NCI-H2196 treated with DMSO at 0.1 percent for 48 hours (cell line): ENCODE data around the gene LAMC3.

Experiments
- DNase-seq: peaks from one replicate; lab custom pipeline; 2025; ENCODE audit not compliant: unreplicated experiment; lab: John Stamatoyannopoulos, UW

LAMC3 gene

GRCh38 chr9:131043087-131043486, 34.1 kb downstream of the LAMC3 start:
- DNase-seq: no peak

- no peak for DNase-seq
These were observed 34.7 kb downstream of the LAMC3 start for GRCh38 chr9:131043646-131044045.

GRCh38 chr9:131045300-131046092, 36.5 kb downstream of the LAMC3 start:
- no peak for DNase-seq

GRCh38 chr9:131046093-131046380, 37.1 kb downstream of the LAMC3 start:
- DNase-seq: no peak

GRCh38 chr9:131046581-131047202, 37.7 kb downstream of the LAMC3 start:
- DNase-seq: peak; percentile 2

- no peak for DNase-seq
These were observed 39.4 kb downstream of the LAMC3 start for GRCh38 chr9:131048332-131048731.

- no peak for DNase-seq
These were observed 39.8 kb downstream of the LAMC3 start for GRCh38 chr9:131048820-131049219.

- DNase-seq: no peak
These were observed 41.1 kb downstream of the LAMC3 start for GRCh38 chr9:131049829-131050715.

- DNase-seq: no peak
These were observed 41.9 kb downstream of the LAMC3 start for GRCh38 chr9:131050831-131051230.

- no peak for DNase-seq
These were observed 42.9 kb downstream of the LAMC3 start for GRCh38 chr9:131051592-131052517.

- DNase-seq: no peak
These were observed 44.9 kb downstream of the LAMC3 start for GRCh38 chr9:131053896-131054295.

- DNase-seq: no peak
These were observed 48.0 kb downstream of the LAMC3 start for GRCh38 chr9:131056781-131057506.

GRCh38 chr9:131060900-131061630, 52.1 kb downstream of the LAMC3 start:
- DNase-seq: no peak

- DNase-seq: no peak
These were observed 54.0 kb downstream of the LAMC3 start for GRCh38 chr9:131062969-131063368.

- DNase-seq: no peak
These were observed 56.6 kb downstream of the LAMC3 start for GRCh38 chr9:131065599-131065998.

GRCh38 chr9:131067625-131068024, 58.7 kb downstream of the LAMC3 start:
- no peak for DNase-seq

GRCh38 chr9:131068076-131068816, 59.3 kb downstream of the LAMC3 start:
- DNase-seq: no peak

GRCh38 chr9:131069699-131070098, 60.7 kb downstream of the LAMC3 start:
- DNase-seq: no peak
